Measurements from ENCODE around the gene LMAN1L. TPM values are rescaled to one million over a fixed set of nuclear protein-coding genes. Genes with fewer than 3 reads are reported as not detected.

LMAN1L gene
- polyA plus RNA-seq, 1 donor = not detected

GRCh38 chr15:74837482-74838136 lies 25.0 kb downstream of the LMAN1L start:
- no peak for DNase-seq (ENCODE audit: low read depth)

GRCh38 chr15:74838137-74838516 lies 25.5 kb downstream of the LMAN1L start:
- DNase-seq (ENCODE audit: low read depth) = no peak

- DNase-seq (ENCODE audit: low read depth) = no peak
These were observed 26.3 kb downstream of the LMAN1L start for GRCh38 chr15:74838746-74839525.

- DNase-seq (ENCODE audit: low read depth) = no peak
These were observed 27.1 kb downstream of the LMAN1L start for GRCh38 chr15:74839526-74840395.

- no peak for DNase-seq (ENCODE audit: low read depth)
These were observed 28.5 kb downstream of the LMAN1L start for GRCh38 chr15:74840851-74841775.

GRCh38 chr15:74841891-74842373 lies 29.3 kb downstream of the LMAN1L start:
- DNase-seq (ENCODE audit: low read depth) = no peak

GRCh38 chr15:74842581-74843444 lies 30.2 kb downstream of the LMAN1L start, which contains the start of gene ULK3:
Gene ULK3, minus strand, starts transcription at chr15:74843156. Its CDS starts 51 bp downstream, at chr15:74843105.
- no peak for DNase-seq (ENCODE audit: low read depth)

GRCh38 chr15:74843445-74843828 lies 30.8 kb downstream of the LMAN1L start:
- DNase-seq (ENCODE audit: low read depth) = no peak

GRCh38 chr15:74843891-74844299 lies 31.3 kb downstream of the LMAN1L start:
- DNase-seq (ENCODE audit: low read depth) = no peak

- DNase-seq (ENCODE audit: low read depth) = no peak
These were observed 31.9 kb downstream of the LMAN1L start for GRCh38 chr15:74844319-74845207.

- DNase-seq (ENCODE audit: low read depth) = no peak
These were observed 32.6 kb downstream of the LMAN1L start for GRCh38 chr15:74845208-74845568.

GRCh38 chr15:74845581-74845980 lies 32.9 kb downstream of the LMAN1L start:
- DNase-seq (ENCODE audit: low read depth) = no peak

- DNase-seq (ENCODE audit: low read depth) = no peak
These were observed 34.8 kb downstream of the LMAN1L start for GRCh38 chr15:74847432-74847831.

GRCh38 chr15:74850393-74850792 lies 37.8 kb downstream of the LMAN1L start:
- DNase-seq (ENCODE audit: low read depth) = no peak

- DNase-seq (ENCODE audit: low read depth) = no peak
These were observed 39.3 kb downstream of the LMAN1L start for GRCh38 chr15:74851960-74852359.

GRCh38 chr15:74854453-74855022 lies 41.9 kb downstream of the LMAN1L start:
- DNase-seq (ENCODE audit: low read depth) = no peak

- DNase-seq (ENCODE audit: low read depth) = no peak
These were observed 43.2 kb downstream of the LMAN1L start for GRCh38 chr15:74855857-74856256.

- no peak for DNase-seq (ENCODE audit: low read depth)
These were observed 43.9 kb downstream of the LMAN1L start for GRCh38 chr15:74856537-74856936.

Measured in forelimb muscle (tissue), 1 donor.